Right atrium auricular region (tissue), 2 donors: ENCODE results near the gene OTUD3. TPM values are rescaled to one million over a fixed set of nuclear protein-coding genes. Genes with fewer than 3 reads are reported as not detected.

Source experiments
- DNase-seq: peaks from one replicate; pipeline ENCODE4 v3.0.0-alpha.2; 2019; ENCODE audit warnings: low spot score
- H3K27ac ChIP-seq, 2 donors: fragments of 200-600 bp; sonication (generic); 1 replicate in 1 of 2; 2 replicates in 1 of 2; pipeline ENCODE4 v1.5.1; 2016 to 2019
- H3K27me3 ChIP-seq, 2 donors: fragments of 200-600 bp; sonication (generic); one replicate each; pipeline versions ENCODE4 v1.5.1 to v1.6.0; 2017 to 2019
- H3K36me3 ChIP-seq: fragments of 200-600 bp; sonication (generic); one replicate; pipeline ENCODE4 v1.5.1; 2016
- H3K4me1 ChIP-seq, 2 donors: fragments of 200-600 bp; sonication (generic); one replicate each; pipeline versions ENCODE4 v1.5.1 to v1.6.0; 2017 to 2019
- H3K4me3 ChIP-seq, 2 donors: fragments of 200-600 bp; sonication (generic); 1 replicate in 1 of 2; 2 replicates in 1 of 2; pipeline ENCODE4 v1.5.1; 2017 to 2019; ENCODE audit warnings: mild to moderate bottlenecking in 1 of 2, moderate library complexity in 1 of 2
- H3K9me3 ChIP-seq, 2 donors: fragments of 200-600 bp; sonication (generic); one replicate each; pipeline ENCODE4 v1.5.1; 2019
- CTCF ChIP-seq, 2 donors: fragments of 200-600 bp; sonication (generic); IDR thresholded peaks; one replicate each; pipeline ENCODE4 v1.5.1; 2019; ENCODE audit warnings: antibody characterized with exemption in 2 of 2
- total RNA-seq, 2 donors: library from RNA; depleted of rRNA; stranded (reverse); fragments of >200 nt; gene quantifications; one replicate each; pipeline ENCODE4 v1.1.0, GENCODE V29; 2016

Gene OTUD3
- total RNA-seq, 2 donors from 2014 or later: 2.4 to 31.6 TPM

GRCh38 chr1:19884312-19884711 lies 2.1 kb downstream of the OTUD3 start:
- Histone ChIP-seq H3K9me3 (no peaks in the 10 kb centered on the region), H3K4me3 (no peak overlapping the region), H3K36me3 (no peaks in the 10 kb centered on the region), H3K27me3 (no peaks in the 10 kb centered on the region), H3K27ac (no peak overlapping the region), H3K4me1 (peaks cover 0 to 22% of the 10 kb centered on the region in 2 donors)
- no peak for DNase-seq
- no peak for TF ChIP-seq CTCF (IDR thresholded peaks at IDR 0.05)

- Histone ChIP-seq H3K27me3 (no peaks in the 10 kb centered on the region), H3K9me3 (no peaks in the 10 kb centered on the region), H3K4me3 (no peak overlapping the region), H3K36me3 (peaks cover 6% of the 10 kb centered on the region), H3K4me1 (peaks cover 0 to 22% of the 10 kb centered on the region in 2 donors), H3K27ac (no peak overlapping the region)
- DNase-seq: no peak
- no peak for TF ChIP-seq CTCF (IDR thresholded peaks at IDR 0.05)
These were observed 3.6 kb downstream of the OTUD3 start for GRCh38 chr1:19885821-19886220.

GRCh38 chr1:19888112-19888511 lies 5.9 kb downstream of the OTUD3 start:
- H3K9me3 ChIP-seq: no peaks in the 10 kb centered on the region
- H3K27me3 ChIP-seq: no peaks in the 10 kb centered on the region
- H3K36me3 ChIP-seq: peaks cover 24% of the 10 kb centered on the region
- no peak for DNase-seq
- peaks cover 0 to 15% of the 10 kb centered on the region in 2 donors for H3K4me1 ChIP-seq
- H3K4me3 ChIP-seq: no peak overlapping the region
- no peak overlapping the region for H3K27ac ChIP-seq
- no peak for TF ChIP-seq CTCF (IDR thresholded peaks at IDR 0.05)

GRCh38 chr1:19889656-19890055 lies 7.5 kb downstream of the OTUD3 start:
- DNase-seq: no peak
- H3K27ac ChIP-seq: no peak overlapping the region
- no peaks in the 10 kb centered on the region for H3K9me3 ChIP-seq
- H3K4me1 ChIP-seq: peaks cover 0 to 5% of the 10 kb centered on the region in 2 donors
- no peaks in the 10 kb centered on the region for H3K27me3 ChIP-seq
- peaks cover 29% of the 10 kb centered on the region for H3K36me3 ChIP-seq
- H3K4me3 ChIP-seq: no peak overlapping the region
- no peak for TF ChIP-seq CTCF (IDR thresholded peaks at IDR 0.05)

GRCh38 chr1:19892129-19892528 lies 9.9 kb downstream of the OTUD3 start:
- TF ChIP-seq CTCF (IDR thresholded peaks at IDR 0.05): no peak
- Histone ChIP-seq H3K27ac (no peak overlapping the region), H3K9me3 (no peaks in the 10 kb centered on the region), H3K27me3 (no peaks in the 10 kb centered on the region), H3K4me1 (no peaks in the 10 kb centered on the region), H3K4me3 (no peak overlapping the region), H3K36me3 (peaks cover 43% of the 10 kb centered on the region)
- DNase-seq: no peak

- Histone ChIP-seq H3K27ac (no peak overlapping the region), H3K36me3 (peaks cover 46% of the 10 kb centered on the region), H3K27me3 (no peaks in the 10 kb centered on the region), H3K4me1 (no peaks in the 10 kb centered on the region), H3K4me3 (no peak overlapping the region), H3K9me3 (no peaks in the 10 kb centered on the region)
- no peak for DNase-seq
- TF ChIP-seq CTCF (IDR thresholded peaks at IDR 0.05): no peak
These were observed 10.5 kb downstream of the OTUD3 start for GRCh38 chr1:19892628-19893168.
